Naive thymus-derived CD8-positive, alpha-beta T cell (primary cell): ENCODE data around the gene ARL17B. TPM values are rescaled to one million over a fixed set of nuclear protein-coding genes. Genes with fewer than 3 reads are reported as not detected.
"Not testable (repeated sequence)": the region's sequence is repeated elsewhere in the genome, so short reads cannot be mapped to it uniquely, and the experiment has no call there.

Experiments used
- ATAC-seq, 2 donors: fragments of 150-1000 bp; cut with Tn5 transposase in 1 of 2; sonication (Bioruptor Pico), chemical (Tn5 transposase) in 1 of 2; 1 replicate in 1 of 2; 2 replicates in 1 of 2; pipeline ENCODE4 v1.10.0; 2021; ENCODE audit warnings: mild to moderate bottlenecking in 2 of 2, moderate library complexity in 2 of 2
- POLR2A ChIA-PET: fragments of 350-600 bp; sonication (Branson Sonifier 250); formaldehyde crosslinking; loops from one replicate; lab custom pipeline; 2021; ENCODE audit warnings: antibody characterized with exemption; lab: Charles Lee
- DNase-seq, 10 donors: peaks; one replicate each; pipeline versions ENCODE4 v3.0.0 to v3.0.0-alpha.2; 2020 to 2022
- H3K27ac Mint-ChIP-seq, 10 donors: one replicate each; pipeline ENCODE4 v1.8.0; 2020 to 2022; ENCODE audit warnings: mild to moderate bottlenecking in 10 of 10, mixed read lengths in 10 of 10, moderate library complexity in 4 of 10, inconsistent platforms in 1 of 10
- H3K27me3 Mint-ChIP-seq, 5 donors: one replicate each; pipeline ENCODE4 v1.8.0; 2021 to 2022; ENCODE audit warnings: mixed read lengths in 5 of 5
- H3K36me3 Mint-ChIP-seq, 3 donors: one replicate each; pipeline ENCODE4 v1.8.0; 2020 to 2022; ENCODE audit warnings: mixed read lengths in 3 of 3, mild to moderate bottlenecking in 2 of 3, inconsistent platforms in 1 of 3
- H3K4me1 Mint-ChIP-seq, 4 donors: one replicate each; pipeline ENCODE4 v1.8.0; 2021 to 2022; ENCODE audit warnings: mixed read lengths in 4 of 4
- H3K4me3 Mint-ChIP-seq, 10 donors: one replicate each; pipeline ENCODE4 v1.8.0; 2020 to 2022; ENCODE audit warnings: mild to moderate bottlenecking in 10 of 10, mixed read lengths in 10 of 10, moderate library complexity in 6 of 10, inconsistent platforms in 1 of 10
- H3K9me3 Mint-ChIP-seq, 9 donors: one replicate each; pipeline ENCODE4 v1.8.0; 2020 to 2022; ENCODE audit warnings: mixed read lengths in 9 of 9, mild to moderate bottlenecking in 3 of 9, inconsistent platforms in 1 of 9, moderate library complexity in 1 of 9
- polyA plus RNA-seq, 3 donors: library from polyadenylated mRNA; unstranded; fragments of 300-500 nt; fragmentation: Illumina TruSeq; gene quantifications; one replicate each; pipeline ENCODE4 v1.2.3, GENCODE V29; 2021
- total RNA-seq, 8 experiments: library from RNA in 2 of 8; stranded (reverse) in 2 of 8; gene quantifications; one replicate each; pipeline ENCODE4 v1.2.3 and lab custom pipeline; 2021 to 2026

Gene ARL17B
- total and polyA plus RNA-seq, 5 experiments from 2014 or later = 19.4 to 32.7 (median 31.8) TPM

- DNase-seq, H3K4me3 Mint-ChIP-seq, ATAC-seq, H3K9me3 Mint-ChIP-seq, H3K27ac Mint-ChIP-seq, H3K27me3 Mint-ChIP-seq, H3K36me3 Mint-ChIP-seq, POLR2A ChIA-PET: not testable (repeated sequence)
- peaks cover 7 to 19% (median 9%) of the 10 kb centered on the region in 4 donors for H3K4me1 Mint-ChIP-seq
These were observed 78.9 kb downstream of the ARL17B start for GRCh38 chr17:46282635-46283034.

GRCh38 chr17:46281336-46281735, 80.2 kb downstream of the ARL17B start:
- POLR2A ChIA-PET, H3K27me3 Mint-ChIP-seq, DNase-seq, H3K4me3 Mint-ChIP-seq, ATAC-seq, H3K27ac Mint-ChIP-seq, H3K9me3 Mint-ChIP-seq: not testable (repeated sequence)
- Mint-ChIP-seq H3K4me1 (peaks cover 0 to 20% (median 2%) of the 10 kb centered on the region in 4 donors), H3K36me3 (peaks cover 0 to 10% (median 0%) of the 10 kb centered on the region in 3 donors)

GRCh38 chr17:46276728-46277479, 84.7 kb downstream of the ARL17B start:
- ATAC-seq, DNase-seq, POLR2A ChIA-PET, H3K4me3 Mint-ChIP-seq, H3K9me3 Mint-ChIP-seq, H3K27me3 Mint-ChIP-seq: not testable (repeated sequence)
- Mint-ChIP-seq H3K36me3 (peaks cover 0 to 10% (median 0%) of the 10 kb centered on the region in 3 donors), H3K4me1 (peaks cover 0 to 13% (median 0%) of the 10 kb centered on the region in 4 donors), H3K27ac (peak overlapping the region in 2 of 10 donors; percentile 11 to 72)

- peaks cover 0 to 5% (median 0%) of the 10 kb centered on the region in 3 donors for H3K36me3 Mint-ChIP-seq
- H3K9me3 Mint-ChIP-seq = no peaks in the 10 kb centered on the region
- no peak overlapping the region for H3K27ac Mint-ChIP-seq
- POLR2A ChIA-PET = no interaction called here
- H3K4me1 Mint-ChIP-seq = peaks cover 0 to 7% (median 0%) of the 10 kb centered on the region in 4 donors
- ATAC-seq (no peak), DNase-seq (no peak)
- no peak overlapping the region for H3K4me3 Mint-ChIP-seq
- no peaks in the 10 kb centered on the region for H3K27me3 Mint-ChIP-seq
These were observed 87.3 kb downstream of the ARL17B start for GRCh38 chr17:46274238-46274637.

GRCh38 chr17:46273541-46274236, 87.9 kb downstream of the ARL17B start:
- POLR2A ChIA-PET = no interaction called here
- no peak overlapping the region for H3K4me3 Mint-ChIP-seq
- no peak for ATAC-seq

GRCh38 chr17:46270032-46270431, 91.5 kb downstream of the ARL17B start:
- no peaks in the 10 kb centered on the region for H3K36me3 Mint-ChIP-seq
- H3K4me3 Mint-ChIP-seq = no peak overlapping the region
- H3K27ac Mint-ChIP-seq = peak overlapping the region in 1 of 10 donors; percentile 24
- POLR2A ChIA-PET = no interaction called here
- ATAC-seq (no peak), DNase-seq (no peak)
- peaks cover 14 to 31% (median 25%) of the 10 kb centered on the region in 4 donors for H3K4me1 Mint-ChIP-seq
- H3K27me3 Mint-ChIP-seq = peaks cover 0 to 11% (median 0%) of the 10 kb centered on the region in 5 donors
- H3K9me3 Mint-ChIP-seq = no peaks in the 10 kb centered on the region

More at GRCh38 chr17:46273541-46274236, 87.9 kb downstream of the ARL17B start:
- Mint-ChIP-seq H3K36me3 (peaks cover 0 to 5% (median 0%) of the 10 kb centered on the region in 3 donors), H3K4me1 (peaks cover 0 to 7% (median 0%) of the 10 kb centered on the region in 4 donors), H3K27ac (no peak overlapping the region), H3K9me3 (no peaks in the 10 kb centered on the region), H3K27me3 (no peaks in the 10 kb centered on the region)
- DNase-seq = no peak

- peak; percentile 52 to 80 for ATAC-seq
- H3K9me3 Mint-ChIP-seq = no peaks in the 10 kb centered on the region
- H3K36me3 Mint-ChIP-seq = no peaks in the 10 kb centered on the region
- H3K27me3 Mint-ChIP-seq = peaks cover 0 to 13% (median 3%) of the 10 kb centered on the region in 5 donors
- POLR2A ChIA-PET = interaction anchor here (0.7 to 2.2 kb wide), 2 partner anchors 73 to 158 kb away, joined by 3 to 8 read pairs; partner anchors contain the start of gene KANSL1
- H3K4me1 Mint-ChIP-seq = peaks cover 19 to 45% (median 38%) of the 10 kb centered on the region in 4 donors
- peak; percentile 62 to 89 (median 76) for DNase-seq
- peak overlapping the region; percentile 90 to 95 (median 94) for H3K27ac Mint-ChIP-seq
- H3K4me3 Mint-ChIP-seq = peak overlapping the region; percentile 87 to 96 (median 94)
These were observed 94.7 kb downstream of the ARL17B start for GRCh38 chr17:46266656-46267544.

- POLR2A ChIA-PET = interaction anchor here (0.7 to 1.8 kb wide), 2 partner anchors 73 to 157 kb away, joined by 3 to 8 read pairs; partner anchors contain the start of gene KANSL1
- Mint-ChIP-seq H3K27ac (peak overlapping the region; percentile 88 to 95 (median 94)), H3K27me3 (peaks cover 0 to 13% (median 3%) of the 10 kb centered on the region in 5 donors), H3K4me1 (peaks cover 19 to 45% (median 38%) of the 10 kb centered on the region in 4 donors), H3K4me3 (peak overlapping the region; percentile 87 to 95 (median 90))
- peak in 3 of 10 donors; percentile 10 to 30 (median 24) for DNase-seq
- H3K36me3 Mint-ChIP-seq, H3K9me3 Mint-ChIP-seq: not testable (repeated sequence)
- ATAC-seq = peak; percentile 9 to 12
These were observed 95.4 kb downstream of the ARL17B start for GRCh38 chr17:46266063-46266655.

- peaks cover 25 to 52% (median 45%) of the 10 kb centered on the region in 4 donors for H3K4me1 Mint-ChIP-seq
- H3K27me3 Mint-ChIP-seq = peaks cover 0 to 19% (median 3%) of the 10 kb centered on the region in 5 donors
- peak overlapping the region; percentile 49 to 95 (median 68) for H3K4me3 Mint-ChIP-seq
- no peaks in the 10 kb centered on the region for H3K9me3 Mint-ChIP-seq
- POLR2A ChIA-PET = interaction anchor here (0.7 to 1.8 kb wide), 2 partner anchors 71 kb away, joined by 3 to 8 read pairs; partner anchors contain the start of gene KANSL1
- ATAC-seq (peak; percentile 16 to 64), DNase-seq (peak in 7 of 10 donors; percentile 19 to 72 (median 58))
- H3K27ac Mint-ChIP-seq = peak overlapping the region; percentile 80 to 98 (median 94)
- peaks cover 0 to 6% (median 0%) of the 10 kb centered on the region in 3 donors for H3K36me3 Mint-ChIP-seq
These were observed 96.9 kb downstream of the ARL17B start for GRCh38 chr17:46264456-46265198.

GRCh38 chr17:46262271-46262670, 99.3 kb downstream of the ARL17B start:
- Mint-ChIP-seq H3K27ac (peak overlapping the region in 4 of 10 donors; percentile 7 to 58 (median 29)), H3K36me3 (peaks cover 0 to 6% (median 0%) of the 10 kb centered on the region in 3 donors), H3K4me3 (peak overlapping the region in 4 of 10 donors; percentile 7 to 44 (median 36)), H3K4me1 (peaks cover 21 to 40% (median 35%) of the 10 kb centered on the region in 4 donors), H3K9me3 (no peaks in the 10 kb centered on the region), H3K27me3 (peaks cover 0 to 15% (median 3%) of the 10 kb centered on the region in 5 donors)
- ATAC-seq (no peak), DNase-seq (no peak)
- POLR2A ChIA-PET = no interaction called here
